Common myeloid progenitor, CD34-positive (primary cell): ENCODE data around the gene TARDBP.
A peak's percentile ranks its signal among the peaks of the same experiment; 100 is the strongest.
"Not testable (repeated sequence)": the region's sequence is repeated elsewhere in the genome, so short reads cannot be mapped to it uniquely, and the experiment has no call there.

Source experiments
- CTCF ChIA-PET: fragments of 350-600 bp; sonication (Branson Sonifier 250); formaldehyde crosslinking; loops from one replicate; lab custom pipeline; 2021; ENCODE audit warnings: antibody characterized with exemption; lab: Charles Lee
- POLR2A ChIA-PET: fragments of 350-600 bp; sonication (Branson Sonifier 250); formaldehyde crosslinking; loops from one replicate; lab custom pipeline; 2021; ENCODE audit warnings: antibody characterized with exemption; lab: Charles Lee
- DNase-seq, 3 donors: peaks; one replicate each; pipeline versions ENCODE4 v3.0.0 to v3.0.0-alpha.2; 2013
- H3K27ac ChIP-seq, 2 experiments: 1 replicate in 1 of 2; 2 replicates in 1 of 2; pipeline ENCODE4 v1.7.0; 2013; ENCODE audit warnings: inconsistent platforms in 2 of 2, low read length in 2 of 2, mild to moderate bottlenecking in 2 of 2, low read depth in 1 of 2, moderate library complexity in 1 of 2; ENCODE audit not compliant: severe bottlenecking in 2 of 2, insufficient read depth in 1 of 2, poor library complexity in 1 of 2
- H3K27me3 ChIP-seq, 5 experiments: replicated peaks in 2 of 5; 1 replicate in 3 of 5; 2 replicates in 2 of 5; pipeline versions ENCODE4 v1.6.1 to v1.7.0; 2013; ENCODE audit warnings: low read length in 4 of 5, mild to moderate bottlenecking in 2 of 5, moderate library complexity in 2 of 5, inconsistent platforms in 1 of 5; ENCODE audit not compliant: insufficient read depth in 5 of 5, control insufficient read depth in 4 of 5
- H3K36me3 ChIP-seq, 4 experiments: 1 replicate in 2 of 4; 2 replicates in 2 of 4; pipeline versions ENCODE4 v1.6.1 to v1.7.0; 2013; ENCODE audit warnings: low read length in 3 of 4, control low read depth in 1 of 4, mild to moderate bottlenecking in 1 of 4; ENCODE audit not compliant: control insufficient read depth in 4 of 4, insufficient read depth in 4 of 4
- H3K4me1 ChIP-seq, 4 experiments: 1 replicate in 3 of 4; 2 replicates in 1 of 4; pipeline versions ENCODE4 v1.6.1 to v1.7.1; 2013; ENCODE audit warnings: low read length in 3 of 4, mild to moderate bottlenecking in 3 of 4, control low read depth in 1 of 4, inconsistent platforms in 1 of 4, moderate library complexity in 1 of 4; ENCODE audit not compliant: control insufficient read depth in 4 of 4, insufficient read depth in 4 of 4; ENCODE audit errors: control extremely low read depth in 1 of 4
- H3K4me3 ChIP-seq, 7 experiments: 1 replicate in 4 of 7; 2 replicates in 3 of 7; pipeline versions ENCODE4 v1.5.1 to v1.7.0; 2013; ENCODE audit warnings: mild to moderate bottlenecking in 7 of 7, low read length in 6 of 7, moderate library complexity in 6 of 7, inconsistent platforms in 2 of 7, low read depth in 2 of 7, control low read depth in 1 of 7; ENCODE audit not compliant: insufficient read depth in 4 of 7, control insufficient read depth in 1 of 7; ENCODE audit errors: extremely low read depth in 1 of 7
- H3K9me3 ChIP-seq, 5 experiments: 1 replicate in 4 of 5; 2 replicates in 1 of 5; pipeline versions ENCODE4 v1.6.1 to v1.7.1; 2013; ENCODE audit warnings: low read length in 4 of 5, mild to moderate bottlenecking in 2 of 5, inconsistent platforms in 1 of 5, low read depth in 1 of 5, moderate library complexity in 1 of 5; ENCODE audit not compliant: control insufficient read depth in 4 of 5, insufficient read depth in 2 of 5; ENCODE audit errors: control extremely low read depth in 1 of 5
- WGBS: methylation state at CpG from one replicate; pipeline ENCODE4 v1.1.5; 2013; ENCODE audit not compliant: insufficient coverage; 5-methylcytosine and 5-hydroxymethylcytosine counted together

Gene TARDBP

DNA sequence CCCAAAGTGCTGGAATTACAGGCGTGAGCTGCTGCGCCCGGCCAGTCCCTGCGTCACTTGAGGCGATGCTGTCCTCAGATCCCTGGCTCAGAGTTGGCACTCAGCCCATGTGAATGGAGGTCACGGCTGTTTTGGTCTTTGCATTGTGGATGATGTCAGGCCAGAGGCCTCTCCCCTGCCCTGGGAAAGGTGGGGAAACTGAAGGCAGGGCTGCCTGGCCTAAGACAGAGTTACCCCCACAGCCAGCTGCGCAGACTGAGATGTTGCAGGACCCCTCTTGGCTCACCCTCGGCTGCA is 33.8 kb downstream of the TARDBP start:
- H3K9me3 ChIP-seq = no peaks in the 10 kb centered on the region
- no peaks in the 10 kb centered on the region for H3K36me3 ChIP-seq
- no peak overlapping the region for H3K4me3 ChIP-seq
- no peak overlapping the region for H3K27ac ChIP-seq
- 97% methylated on average over 8 of the region's 8 CpGs for WGBS
- DNase-seq = no peak
- ChIA-PET POLR2A (no interaction called here), CTCF (interaction anchor here (1.1 to 1.3 kb wide), 2 partner anchors 9 to 11 kb away, joined by 3 to 6 read pairs; no protein-coding TSS in a partner anchor)
- H3K27me3 ChIP-seq = no peaks in the 10 kb centered on the region
- H3K4me1 ChIP-seq = no peaks in the 10 kb centered on the region

DNA sequence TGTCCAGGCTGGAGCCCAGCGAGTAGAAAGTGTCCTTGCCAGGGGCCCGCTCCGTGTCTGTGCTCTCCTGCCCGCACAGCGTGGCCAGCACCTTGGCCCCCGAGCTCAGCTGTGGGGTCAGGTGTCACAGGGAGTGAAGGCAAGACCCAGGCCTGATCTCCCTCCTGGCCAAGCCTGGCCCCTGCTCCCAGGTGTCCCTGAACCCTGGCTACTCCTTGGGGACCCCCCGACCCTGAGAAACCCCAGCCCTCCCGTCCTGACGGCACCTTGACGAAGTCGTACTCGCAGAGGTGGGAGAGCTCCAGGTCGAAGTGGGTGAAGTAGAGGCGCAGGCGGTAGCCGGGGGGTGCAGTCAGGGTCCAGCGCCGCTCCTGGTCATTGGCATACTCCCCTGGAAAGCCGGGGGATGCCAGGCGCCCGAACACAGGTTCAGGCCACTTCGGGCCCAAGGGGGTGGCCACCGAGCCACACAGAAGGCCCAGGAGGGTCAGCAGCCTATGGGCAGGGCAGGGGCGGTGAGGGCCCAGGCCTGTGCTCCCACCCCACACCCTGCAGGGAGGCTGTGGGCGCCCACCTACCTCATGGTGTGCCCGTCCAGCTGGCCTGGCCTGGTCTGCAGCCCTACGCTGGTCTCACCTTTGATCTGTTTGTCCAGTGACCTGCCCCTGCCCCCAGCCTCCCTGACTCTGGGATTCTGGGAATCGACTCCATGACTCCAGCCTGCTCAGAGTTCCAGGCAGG is 34.3 kb downstream of the TARDBP start, which contains the start of gene MASP2:
Gene MASP2 (minus strand): TSS at position 615 of the 741 bp plus-strand sequence. CDS start 32 bp downstream, at position 583.
- DNase-seq = no peak
- Histone ChIP-seq H3K36me3 (no peaks in the 10 kb centered on the region), H3K4me1 (no peaks in the 10 kb centered on the region), H3K27ac (no peak within 1 kb of the TSS), H3K4me3 (no peak within 1 kb of the TSS), H3K27me3 (no peaks in the 10 kb centered on the region), H3K9me3 (no peaks in the 10 kb centered on the region)
- CTCF ChIA-PET = interaction anchor here (1.1 to 1.3 kb wide), 2 partner anchors 9 to 10 kb away, joined by 3 to 6 read pairs; no protein-coding TSS in a partner anchor
- POLR2A ChIA-PET = no interaction called here
- WGBS = 95% methylated on average over 27 of the region's 28 CpGs

DNA sequence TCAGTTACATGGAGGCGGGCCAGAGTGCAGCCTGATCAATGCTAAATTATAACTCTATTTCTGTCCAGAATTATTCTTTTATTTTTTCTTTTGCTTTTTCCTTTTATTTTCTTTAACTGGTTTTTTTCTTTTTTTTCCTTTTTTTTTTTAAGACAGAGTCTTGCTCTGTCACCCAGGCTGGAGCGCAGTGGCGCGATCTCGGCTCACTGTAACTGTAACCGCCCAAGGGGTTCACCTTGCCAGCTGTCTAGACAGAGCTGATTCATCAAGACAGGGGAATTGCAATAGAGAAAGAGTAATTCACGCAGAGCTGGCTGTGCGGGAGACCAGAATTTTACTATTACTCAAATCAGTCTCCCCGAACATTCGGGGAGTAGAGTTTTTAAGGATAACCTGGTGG is 38.7 kb downstream of the TARDBP start:
- POLR2A ChIA-PET = interaction anchor here (0.6 to 0.9 kb wide), 2 partner anchors 9 to 10 kb away, joined by 3 read pairs; partner anchors contain the start of gene SRM

DNA sequence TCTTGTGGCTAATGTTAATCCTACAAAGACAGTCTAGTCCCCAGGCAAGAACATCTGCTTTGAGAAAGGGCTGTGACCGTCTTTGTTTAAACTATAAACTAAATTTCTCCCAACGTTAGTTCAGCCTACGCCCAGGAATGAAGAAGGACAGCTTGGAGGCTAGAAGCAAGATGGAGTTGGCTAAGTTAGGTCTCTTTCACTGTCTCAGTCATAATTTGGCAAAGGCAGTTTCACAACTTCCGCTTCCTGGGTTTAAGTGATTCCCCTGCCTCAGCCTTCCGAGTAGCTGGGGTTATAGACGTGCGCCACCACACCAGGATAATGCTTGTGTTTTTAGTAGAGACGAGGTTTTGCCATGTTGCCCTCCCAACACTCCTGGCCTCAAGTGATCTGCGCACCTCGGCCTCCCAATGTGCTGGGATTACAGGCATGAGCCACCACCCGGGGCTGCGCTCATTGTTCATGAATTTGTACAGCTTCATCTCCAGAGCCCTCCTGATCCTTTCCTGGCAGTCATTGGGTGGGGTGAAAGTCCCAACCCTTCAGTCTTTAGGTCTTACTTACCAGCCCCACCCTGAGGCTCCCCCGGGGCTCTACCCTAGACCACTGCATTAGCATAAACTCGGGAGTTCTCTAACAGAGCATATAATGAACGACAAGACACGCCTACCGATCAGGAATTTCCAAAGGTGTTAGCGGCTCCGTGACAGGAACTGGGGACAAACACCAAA is 39.5 kb downstream of the TARDBP start:
- Histone ChIP-seq H3K4me1 (no peaks in the 10 kb centered on the region), H3K36me3 (peaks cover 3 to 29% (median 15%) of the 10 kb centered on the region in 4 experiments), H3K27me3 (peaks cover 0 to 10% (median 0%) of the 10 kb centered on the region in 5 experiments), H3K27ac (no peak overlapping the region), H3K9me3 (no peaks in the 10 kb centered on the region), H3K4me3 (no peak overlapping the region)
- ChIA-PET CTCF (interaction anchor here (0.7 to 1.3 kb wide), 3 partner anchors 14 to 73 kb away, joined by 3 to 4 read pairs (median 4); no protein-coding TSS in a partner anchor), POLR2A (interaction anchor here (0.6 to 0.9 kb wide), 2 partner anchors 8 to 10 kb away, joined by 3 read pairs; partner anchors contain the start of gene SRM)
- peak in 2 of 3 donors; percentile 22 to 29 for DNase-seq
- WGBS = 66% methylated on average over 16 of the region's 19 CpGs

More for the DNA sequence above, 38.7 kb downstream of the TARDBP start:
- 100% methylated on average over 6 of the region's 10 CpGs for WGBS
- not testable (repeated sequence) for H3K27me3 ChIP-seq, H3K4me3 ChIP-seq, H3K9me3 ChIP-seq, H3K4me1 ChIP-seq, DNase-seq, H3K27ac ChIP-seq
- CTCF ChIA-PET = interaction anchor here (0.9 to 1.3 kb wide), 2 partner anchors 13 to 74 kb away, joined by 3 to 4 read pairs; no protein-coding TSS in a partner anchor
- peaks cover 2 to 20% (median 8%) of the 10 kb centered on the region in 4 experiments for H3K36me3 ChIP-seq

DNA sequence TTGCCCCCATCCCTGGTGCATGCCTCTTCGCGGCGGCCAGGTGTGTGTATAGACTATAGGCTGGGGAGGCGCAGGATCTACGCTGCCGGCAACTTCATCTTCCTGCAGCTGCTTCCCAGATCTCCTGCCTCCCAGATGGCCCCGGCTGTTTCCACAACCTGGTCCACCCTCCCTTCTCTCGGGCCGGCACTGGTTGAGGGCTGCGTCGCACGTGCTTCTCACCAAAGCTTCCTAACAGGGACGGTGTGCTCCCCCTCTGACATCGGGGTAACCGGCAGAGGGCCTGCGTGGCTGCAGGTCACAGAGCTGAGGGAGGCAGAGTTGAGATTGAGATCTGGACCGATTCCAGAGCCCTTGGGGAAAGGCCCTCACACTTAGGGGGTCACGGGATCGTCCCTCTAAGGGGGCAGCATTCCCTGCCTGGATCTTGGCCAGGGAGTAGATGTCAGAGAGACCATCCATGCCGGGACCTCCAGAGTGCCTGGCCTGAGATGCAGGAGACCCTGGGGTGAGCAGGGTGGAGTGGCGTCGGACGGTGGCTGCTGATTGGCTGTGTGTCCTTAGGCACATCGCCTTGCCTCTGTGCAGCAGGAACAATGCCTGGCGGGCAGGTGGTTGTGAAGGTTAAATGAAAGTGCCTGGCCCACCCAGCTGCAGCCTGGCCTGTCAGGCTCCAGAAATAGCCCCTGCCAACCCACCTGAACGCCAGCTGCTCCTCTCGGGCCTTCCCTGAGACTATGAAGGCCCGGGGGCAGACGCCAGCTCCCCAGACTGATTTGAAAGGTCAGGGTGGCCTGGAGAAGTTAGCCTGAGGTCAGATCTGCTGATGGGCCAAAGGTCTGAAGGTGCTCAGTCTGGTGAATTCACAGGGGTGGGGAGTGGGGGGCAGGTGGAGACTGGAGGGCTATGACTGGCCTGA is 40.6 kb downstream of the TARDBP start:
- Histone ChIP-seq H3K4me3 (no peak overlapping the region), H3K27me3 (peaks cover 0 to 10% (median 0%) of the 10 kb centered on the region in 5 experiments), H3K36me3 (peaks cover 3 to 38% (median 18%) of the 10 kb centered on the region in 4 experiments), H3K9me3 (no peaks in the 10 kb centered on the region), H3K27ac (no peak overlapping the region), H3K4me1 (peaks cover 0 to 2% (median 0%) of the 10 kb centered on the region in 4 experiments)
- WGBS = 39% methylated on average over 27 of the region's 29 CpGs
- CTCF ChIA-PET = interaction anchor here (0.7 to 2.1 kb wide), 2 partner anchors 15 to 22 kb away, joined by 4 read pairs; no protein-coding TSS in a partner anchor
- peak in 1 of 3 donors; percentile 18 for DNase-seq
- POLR2A ChIA-PET = no interaction called here

DNA sequence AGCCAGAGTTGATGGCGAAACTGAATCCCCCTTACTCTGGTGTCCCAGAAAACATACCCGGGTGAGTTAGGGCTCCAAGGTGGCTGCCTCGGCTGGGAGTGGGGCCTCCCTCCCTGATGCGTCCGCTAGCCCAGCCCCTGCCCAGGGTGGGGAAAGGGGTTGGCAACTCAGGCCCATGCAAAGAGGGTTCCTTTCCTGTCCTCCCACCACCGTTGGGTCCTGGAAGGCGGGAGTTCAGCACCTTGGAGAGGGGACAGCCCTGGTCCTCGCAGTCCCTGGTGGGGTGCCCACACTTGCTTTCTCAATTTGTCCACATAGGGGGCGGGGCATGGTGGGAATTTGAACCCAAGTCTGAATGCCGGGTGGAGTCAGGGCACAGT is 41.3 kb downstream of the TARDBP start:
- Histone ChIP-seq H3K27me3 (peaks cover 0 to 10% (median 0%) of the 10 kb centered on the region in 5 experiments), H3K4me3 (no peak overlapping the region), H3K9me3 (no peaks in the 10 kb centered on the region), H3K4me1 (peaks cover 0 to 6% (median 4%) of the 10 kb centered on the region in 4 experiments), H3K27ac (no peak overlapping the region), H3K36me3 (peaks cover 3 to 38% (median 18%) of the 10 kb centered on the region in 4 experiments)
- DNase-seq = peak in 2 of 3 donors; percentile 22 to 29
- 79% methylated on average over 9 of the region's 10 CpGs for WGBS
- ChIA-PET POLR2A (no interaction called here), CTCF (interaction anchor here (2.1 kb wide), 1 partner anchor 22 kb away, joined by 4 read pairs; no protein-coding TSS in a partner anchor)
